ENCODE measurements around the gene GFRA4.

- TF ChIP-seq EZH2 (IDR thresholded peaks at IDR 0.05; ENCODE audit: insufficient read depth, poor library complexity, severe bottlenecking) (no peak), EZH2phosphoT487 (IDR thresholded peaks at IDR 0.05; ENCODE audit: insufficient read depth, low read depth) (no peak)
Observed at GRCh38 chr20:3633913-3634478, 29.2 kb downstream of the GFRA4 start.
